WTC11 (cell line): Measurements from ENCODE around the gene TNFRSF1B.

Experiments used
- CBFB ChIP-seq: sonication (generic); formaldehyde crosslinking; IDR thresholded peaks from 2 replicates; pipeline ENCODE4 v1.8.1; 2022; ENCODE audit warnings: mild to moderate bottlenecking, low read depth, missing genetic modification reagents
- CREB1 ChIP-seq: sonication (generic); formaldehyde crosslinking; IDR thresholded peaks from 2 replicates; pipeline ENCODE4 v1.8.0; 2023; ENCODE audit warnings: mild to moderate bottlenecking, missing genetic modification reagents
- ETV6 ChIP-seq: sonication (generic); formaldehyde crosslinking; IDR thresholded peaks from 2 replicates; pipeline ENCODE4 v1.8.1; 2022; ENCODE audit warnings: mild to moderate bottlenecking, missing genetic modification reagents
- FOXP1 ChIP-seq: sonication (generic); formaldehyde crosslinking; IDR thresholded peaks from 2 replicates; pipeline ENCODE4 v1.8.0; 2022; ENCODE audit warnings: missing genetic modification reagents, mild to moderate bottlenecking, moderate library complexity, borderline replicate concordance
- NR3C1 ChIP-seq: sonication (generic); formaldehyde crosslinking; conservative IDR thresholded peaks from 2 replicates; pipeline ENCODE4 v1.8.1; 2023; ENCODE audit warnings: low read depth, mild to moderate bottlenecking, missing genetic modification reagents
- TCF7 ChIP-seq: sonication (generic); formaldehyde crosslinking; IDR thresholded peaks from 2 replicates; pipeline ENCODE4 v1.8.0; 2022; ENCODE audit warnings: mild to moderate bottlenecking, low read depth, missing genetic modification reagents, moderate library complexity
- TEAD4 ChIP-seq: sonication (generic); formaldehyde crosslinking; IDR thresholded peaks from 2 replicates; pipeline ENCODE4 v1.8.0; 2022; ENCODE audit warnings: mild to moderate bottlenecking, missing genetic modification reagents
- ZNF138 ChIP-seq: sonication (generic); formaldehyde crosslinking; conservative IDR thresholded peaks from 2 replicates; pipeline ENCODE4 v1.8.1; 2022; ENCODE audit warnings: mild to moderate bottlenecking, moderate library complexity, missing genetic modification reagents
- TF ChIP-seq, protein P1 (sequence below): sonication (generic); formaldehyde crosslinking; IDR thresholded peaks from 2 replicates; pipeline ENCODE4 v1.8.0; 2022; ENCODE audit warnings: mild to moderate bottlenecking, missing genetic modification reagents
- TF ChIP-seq, protein P2 (sequence below): fragments of 200-600 bp; IDR thresholded peaks from 2 replicates; pipeline ENCODE4 v1.8.0; 2022; ENCODE audit warnings: antibody characterized with exemption
- TF ChIP-seq, protein P3 (sequence below): sonication (generic); formaldehyde crosslinking; IDR thresholded peaks from 2 replicates; pipeline ENCODE4 v1.8.1; 2023; ENCODE audit warnings: mild to moderate bottlenecking, missing genetic modification reagents, moderate library complexity
- TF ChIP-seq, protein P4 (sequence below): sonication (generic); formaldehyde crosslinking; IDR thresholded peaks from 2 replicates; pipeline ENCODE4 v1.8.1; 2022; ENCODE audit warnings: low read depth, missing genetic modification reagents, borderline replicate concordance
- TF ChIP-seq, protein P5 (sequence below): sonication (generic); formaldehyde crosslinking; IDR thresholded peaks from 2 replicates; pipeline ENCODE4 v1.8.1; 2023; ENCODE audit warnings: mild to moderate bottlenecking, missing genetic modification reagents, moderate library complexity
- TF ChIP-seq, protein P6 (sequence below): fragments of 250-450 bp; sonication (Bioruptor Pico); IDR thresholded peaks from 2 replicates; pipeline ENCODE4 v2.1.2; 2022; ENCODE audit warnings: mild to moderate bottlenecking, moderate library complexity

DNA sequence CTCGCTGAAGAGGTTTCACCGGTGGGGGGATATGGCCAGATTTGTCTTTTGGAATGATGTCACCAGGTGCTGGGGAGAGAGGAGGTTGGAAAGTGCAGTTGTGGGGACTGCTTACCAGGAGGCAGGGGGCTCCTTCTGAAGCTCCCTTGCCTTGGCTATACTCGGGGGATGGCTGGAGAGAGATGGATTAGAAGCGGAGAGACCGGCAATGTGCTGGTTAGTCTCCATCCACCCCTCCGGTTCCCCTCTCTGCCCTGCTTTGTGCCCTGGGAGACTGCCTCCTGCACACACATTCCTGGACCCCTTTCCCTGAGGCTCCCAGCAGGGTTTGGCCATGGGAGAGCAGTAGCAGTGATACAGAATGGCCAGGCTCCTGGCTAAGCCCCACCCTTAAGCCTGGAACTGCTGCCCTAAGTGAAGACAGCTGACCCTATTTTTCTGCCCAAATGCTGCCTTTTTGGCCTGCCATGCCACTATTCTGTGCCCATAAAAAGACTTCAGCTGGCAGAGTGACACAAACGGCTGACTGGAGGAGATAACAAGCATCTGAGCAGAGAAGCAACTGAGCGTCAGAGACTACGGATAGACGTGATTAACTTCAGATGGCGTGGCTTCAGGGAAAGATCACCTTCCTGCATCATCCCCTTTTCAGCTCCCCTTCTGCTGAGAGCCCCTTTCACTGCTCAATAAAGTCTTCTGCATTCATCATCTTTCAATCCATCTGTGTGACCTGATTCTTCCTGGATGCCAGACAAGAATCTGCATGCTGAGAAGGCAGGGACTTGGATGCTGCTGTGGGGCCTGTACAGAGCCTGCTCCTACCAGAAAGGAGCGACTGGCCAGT is 48.5 kb downstream of the TNFRSF1B start:
- TF ChIP-seq, protein P1, sequence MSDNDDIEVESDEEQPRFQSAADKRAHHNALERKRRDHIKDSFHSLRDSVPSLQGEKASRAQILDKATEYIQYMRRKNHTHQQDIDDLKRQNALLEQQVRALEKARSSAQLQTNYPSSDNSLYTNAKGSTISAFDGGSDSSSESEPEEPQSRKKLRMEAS (CRISPR knock-in tag) = no peak
- TF ChIP-seq NR3C1 (CRISPR knock-in tag) = no peak
- TF ChIP-seq TCF7 (CRISPR knock-in tag) = no peak
- no peak for TF ChIP-seq CBFB (CRISPR knock-in tag)
- TF ChIP-seq, protein P2, sequence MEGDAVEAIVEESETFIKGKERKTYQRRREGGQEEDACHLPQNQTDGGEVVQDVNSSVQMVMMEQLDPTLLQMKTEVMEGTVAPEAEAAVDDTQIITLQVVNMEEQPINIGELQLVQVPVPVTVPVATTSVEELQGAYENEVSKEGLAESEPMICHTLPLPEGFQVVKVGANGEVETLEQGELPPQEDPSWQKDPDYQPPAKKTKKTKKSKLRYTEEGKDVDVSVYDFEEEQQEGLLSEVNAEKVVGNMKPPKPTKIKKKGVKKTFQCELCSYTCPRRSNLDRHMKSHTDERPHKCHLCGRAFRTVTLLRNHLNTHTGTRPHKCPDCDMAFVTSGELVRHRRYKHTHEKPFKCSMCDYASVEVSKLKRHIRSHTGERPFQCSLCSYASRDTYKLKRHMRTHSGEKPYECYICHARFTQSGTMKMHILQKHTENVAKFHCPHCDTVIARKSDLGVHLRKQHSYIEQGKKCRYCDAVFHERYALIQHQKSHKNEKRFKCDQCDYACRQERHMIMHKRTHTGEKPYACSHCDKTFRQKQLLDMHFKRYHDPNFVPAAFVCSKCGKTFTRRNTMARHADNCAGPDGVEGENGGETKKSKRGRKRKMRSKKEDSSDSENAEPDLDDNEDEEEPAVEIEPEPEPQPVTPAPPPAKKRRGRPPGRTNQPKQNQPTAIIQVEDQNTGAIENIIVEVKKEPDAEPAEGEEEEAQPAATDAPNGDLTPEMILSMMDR = no peak
- TF ChIP-seq, protein P3, sequence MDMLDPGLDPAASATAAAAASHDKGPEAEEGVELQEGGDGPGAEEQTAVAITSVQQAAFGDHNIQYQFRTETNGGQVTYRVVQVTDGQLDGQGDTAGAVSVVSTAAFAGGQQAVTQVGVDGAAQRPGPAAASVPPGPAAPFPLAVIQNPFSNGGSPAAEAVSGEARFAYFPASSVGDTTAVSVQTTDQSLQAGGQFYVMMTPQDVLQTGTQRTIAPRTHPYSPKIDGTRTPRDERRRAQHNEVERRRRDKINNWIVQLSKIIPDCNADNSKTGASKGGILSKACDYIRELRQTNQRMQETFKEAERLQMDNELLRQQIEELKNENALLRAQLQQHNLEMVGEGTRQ (CRISPR knock-in tag) = no peak
- TF ChIP-seq, protein P4, sequence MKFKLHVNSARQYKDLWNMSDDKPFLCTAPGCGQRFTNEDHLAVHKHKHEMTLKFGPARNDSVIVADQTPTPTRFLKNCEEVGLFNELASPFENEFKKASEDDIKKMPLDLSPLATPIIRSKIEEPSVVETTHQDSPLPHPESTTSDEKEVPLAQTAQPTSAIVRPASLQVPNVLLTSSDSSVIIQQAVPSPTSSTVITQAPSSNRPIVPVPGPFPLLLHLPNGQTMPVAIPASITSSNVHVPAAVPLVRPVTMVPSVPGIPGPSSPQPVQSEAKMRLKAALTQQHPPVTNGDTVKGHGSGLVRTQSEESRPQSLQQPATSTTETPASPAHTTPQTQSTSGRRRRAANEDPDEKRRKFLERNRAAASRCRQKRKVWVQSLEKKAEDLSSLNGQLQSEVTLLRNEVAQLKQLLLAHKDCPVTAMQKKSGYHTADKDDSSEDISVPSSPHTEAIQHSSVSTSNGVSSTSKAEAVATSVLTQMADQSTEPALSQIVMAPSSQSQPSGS (CRISPR knock-in tag) = no peak
- TF ChIP-seq ETV6 (CRISPR knock-in tag) = no peak
- TF ChIP-seq FOXP1 (CRISPR knock-in tag) = no peak
- no peak for TF ChIP-seq CREB1 (CRISPR knock-in tag)
- TF ChIP-seq TEAD4 (CRISPR knock-in tag) = no peak
- TF ChIP-seq, protein P5, sequence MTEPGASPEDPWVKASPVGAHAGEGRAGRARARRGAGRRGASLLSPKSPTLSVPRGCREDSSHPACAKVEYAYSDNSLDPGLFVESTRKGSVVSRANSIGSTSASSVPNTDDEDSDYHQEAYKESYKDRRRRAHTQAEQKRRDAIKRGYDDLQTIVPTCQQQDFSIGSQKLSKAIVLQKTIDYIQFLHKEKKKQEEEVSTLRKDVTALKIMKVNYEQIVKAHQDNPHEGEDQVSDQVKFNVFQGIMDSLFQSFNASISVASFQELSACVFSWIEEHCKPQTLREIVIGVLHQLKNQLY = no peak
- TF ChIP-seq, protein P6, sequence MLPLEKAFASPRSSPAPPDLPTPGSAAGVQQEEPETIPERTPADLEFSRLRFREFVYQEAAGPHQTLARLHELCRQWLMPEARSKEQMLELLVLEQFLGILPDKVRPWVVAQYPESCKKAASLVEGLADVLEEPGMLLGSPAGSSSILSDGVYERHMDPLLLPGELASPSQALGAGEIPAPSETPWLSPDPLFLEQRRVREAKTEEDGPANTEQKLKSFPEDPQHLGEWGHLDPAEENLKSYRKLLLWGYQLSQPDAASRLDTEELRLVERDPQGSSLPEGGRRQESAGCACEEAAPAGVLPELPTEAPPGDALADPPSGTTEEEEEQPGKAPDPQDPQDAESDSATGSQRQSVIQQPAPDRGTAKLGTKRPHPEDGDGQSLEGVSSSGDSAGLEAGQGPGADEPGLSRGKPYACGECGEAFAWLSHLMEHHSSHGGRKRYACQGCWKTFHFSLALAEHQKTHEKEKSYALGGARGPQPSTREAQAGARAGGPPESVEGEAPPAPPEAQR = no peak
- no peak for TF ChIP-seq ZNF138
